ENCODE data around the gene ZFAND3.

DNA sequence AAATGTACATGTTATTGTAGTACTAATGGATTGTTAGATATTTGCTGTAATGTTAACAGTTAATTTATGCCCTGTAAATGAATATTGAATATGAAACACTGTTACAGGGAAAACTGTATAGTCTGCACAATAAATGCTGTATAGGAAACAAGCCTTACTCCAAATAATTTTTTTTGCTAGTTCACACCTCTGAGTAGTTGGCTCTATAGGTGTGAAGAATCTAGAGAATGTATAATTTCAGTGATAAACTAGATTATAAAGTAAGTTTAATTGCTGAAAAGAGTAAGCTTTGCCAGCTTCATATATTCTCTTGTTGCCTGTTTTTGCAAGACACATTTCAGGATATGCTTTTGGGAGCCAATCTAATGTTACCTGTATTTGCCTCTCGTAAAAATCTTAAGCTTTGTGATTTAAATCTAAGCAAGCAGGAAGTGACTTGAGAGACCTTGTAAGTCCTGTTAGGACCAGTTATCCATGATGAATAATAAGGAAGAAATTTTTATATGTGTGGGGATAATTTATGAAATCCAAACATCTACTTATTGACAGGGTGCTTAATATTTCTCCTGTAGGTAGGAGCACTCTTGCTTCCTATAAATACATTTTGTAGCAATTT, 232.4 kb downstream of the ZFAND3 start:
- TF ChIP-seq POLR2A (IDR thresholded peaks at IDR 0.05; ENCODE audit: low read depth, low read length), result no peak
- TF ChIP-seq SPI1 (IDR thresholded peaks at IDR 0.05; ENCODE audit: borderline replicate concordance, insufficient read depth, low read depth, low read length), result no peak
- TF ChIP-seq RAD21 (IDR thresholded peaks at IDR 0.05; ENCODE audit: insufficient read depth, low read depth, low read length), result no peak
- TF ChIP-seq, protein P1, sequence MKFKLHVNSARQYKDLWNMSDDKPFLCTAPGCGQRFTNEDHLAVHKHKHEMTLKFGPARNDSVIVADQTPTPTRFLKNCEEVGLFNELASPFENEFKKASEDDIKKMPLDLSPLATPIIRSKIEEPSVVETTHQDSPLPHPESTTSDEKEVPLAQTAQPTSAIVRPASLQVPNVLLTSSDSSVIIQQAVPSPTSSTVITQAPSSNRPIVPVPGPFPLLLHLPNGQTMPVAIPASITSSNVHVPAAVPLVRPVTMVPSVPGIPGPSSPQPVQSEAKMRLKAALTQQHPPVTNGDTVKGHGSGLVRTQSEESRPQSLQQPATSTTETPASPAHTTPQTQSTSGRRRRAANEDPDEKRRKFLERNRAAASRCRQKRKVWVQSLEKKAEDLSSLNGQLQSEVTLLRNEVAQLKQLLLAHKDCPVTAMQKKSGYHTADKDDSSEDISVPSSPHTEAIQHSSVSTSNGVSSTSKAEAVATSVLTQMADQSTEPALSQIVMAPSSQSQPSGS (IDR thresholded peaks at IDR 0.05; ENCODE audit: low read length), result no peak
- TF ChIP-seq, protein P2, sequence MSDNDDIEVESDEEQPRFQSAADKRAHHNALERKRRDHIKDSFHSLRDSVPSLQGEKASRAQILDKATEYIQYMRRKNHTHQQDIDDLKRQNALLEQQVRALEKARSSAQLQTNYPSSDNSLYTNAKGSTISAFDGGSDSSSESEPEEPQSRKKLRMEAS (IDR thresholded peaks at IDR 0.05; ENCODE audit: low read depth, low read length), result no peak
- TF ChIP-seq, protein P3, sequence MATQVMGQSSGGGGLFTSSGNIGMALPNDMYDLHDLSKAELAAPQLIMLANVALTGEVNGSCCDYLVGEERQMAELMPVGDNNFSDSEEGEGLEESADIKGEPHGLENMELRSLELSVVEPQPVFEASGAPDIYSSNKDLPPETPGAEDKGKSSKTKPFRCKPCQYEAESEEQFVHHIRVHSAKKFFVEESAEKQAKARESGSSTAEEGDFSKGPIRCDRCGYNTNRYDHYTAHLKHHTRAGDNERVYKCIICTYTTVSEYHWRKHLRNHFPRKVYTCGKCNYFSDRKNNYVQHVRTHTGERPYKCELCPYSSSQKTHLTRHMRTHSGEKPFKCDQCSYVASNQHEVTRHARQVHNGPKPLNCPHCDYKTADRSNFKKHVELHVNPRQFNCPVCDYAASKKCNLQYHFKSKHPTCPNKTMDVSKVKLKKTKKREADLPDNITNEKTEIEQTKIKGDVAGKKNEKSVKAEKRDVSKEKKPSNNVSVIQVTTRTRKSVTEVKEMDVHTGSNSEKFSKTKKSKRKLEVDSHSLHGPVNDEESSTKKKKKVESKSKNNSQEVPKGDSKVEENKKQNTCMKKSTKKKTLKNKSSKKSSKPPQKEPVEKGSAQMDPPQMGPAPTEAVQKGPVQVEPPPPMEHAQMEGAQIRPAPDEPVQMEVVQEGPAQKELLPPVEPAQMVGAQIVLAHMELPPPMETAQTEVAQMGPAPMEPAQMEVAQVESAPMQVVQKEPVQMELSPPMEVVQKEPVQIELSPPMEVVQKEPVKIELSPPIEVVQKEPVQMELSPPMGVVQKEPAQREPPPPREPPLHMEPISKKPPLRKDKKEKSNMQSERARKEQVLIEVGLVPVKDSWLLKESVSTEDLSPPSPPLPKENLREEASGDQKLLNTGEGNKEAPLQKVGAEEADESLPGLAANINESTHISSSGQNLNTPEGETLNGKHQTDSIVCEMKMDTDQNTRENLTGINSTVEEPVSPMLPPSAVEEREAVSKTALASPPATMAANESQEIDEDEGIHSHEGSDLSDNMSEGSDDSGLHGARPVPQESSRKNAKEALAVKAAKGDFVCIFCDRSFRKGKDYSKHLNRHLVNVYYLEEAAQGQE (IDR thresholded peaks at IDR 0.05; ENCODE audit: low read depth, low read length), result no peak
- no peak for TF ChIP-seq NR2C2 (IDR thresholded peaks at IDR 0.05; ENCODE audit: borderline replicate concordance, control insufficient read depth, insufficient read length, low read depth)
- TF ChIP-seq ZZZ3 (IDR thresholded peaks at IDR 0.05; ENCODE audit: control insufficient read depth, insufficient read length, low read depth), result no peak
- no peak for TF ChIP-seq CREB1 (IDR thresholded peaks at IDR 0.05; ENCODE audit: low read depth)
